Fibroblast of gingiva (primary cell): Measurements from ENCODE around the gene ZFP2.

ENCODE experiments used
- DNase-seq: peaks from one replicate; pipeline ENCODE4 v3.0.0-alpha.2; 2011; ENCODE audit warnings: low read depth

The ZFP2 gene

DNA sequence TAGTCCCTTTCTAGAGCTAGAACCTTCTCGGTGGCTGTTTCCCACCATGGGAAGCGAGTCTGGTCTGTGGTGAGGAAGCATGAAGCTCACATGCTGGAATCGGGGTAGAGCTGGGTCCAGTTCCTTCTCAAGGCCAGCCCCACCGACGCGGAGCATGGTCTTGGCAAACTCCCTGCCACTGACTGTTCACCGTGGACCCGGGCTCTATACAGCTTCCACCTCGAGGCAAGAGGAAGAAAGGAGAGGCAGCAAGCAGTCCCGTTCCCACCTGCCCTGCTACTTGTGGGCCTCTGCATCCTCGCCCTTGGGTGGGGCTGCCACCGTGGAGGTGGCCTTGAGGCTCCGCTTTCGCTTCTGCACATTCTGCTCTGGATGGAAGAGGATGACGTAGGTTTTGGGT lies 85.7 kb downstream of the ZFP2 start:
- no peak for DNase-seq
